SK-N-SH treated with all-trans-retinoic acid at 6 μM for 48 hours (cell line): ENCODE data around the gene DVL3.

Source experiments
- ARNTL ChIP-seq: fragments of 450-650 bp; formaldehyde crosslinking; IDR thresholded peaks from 2 replicates; pipeline ENCODE4 v1.5.0; 2020; ENCODE audit warnings: low read depth, mild to moderate bottlenecking, moderate library complexity, borderline replicate concordance
- GLIS3 ChIP-seq: fragments of 250-450 bp; sonication (Bioruptor Pico); IDR thresholded peaks from 2 replicates; pipeline ENCODE4 v1.5.0; 2020; ENCODE audit warnings: mild to moderate bottlenecking, moderate library complexity
- PPARA ChIP-seq: fragments of 250-450 bp; sonication (Bioruptor Pico); IDR thresholded peaks from 2 replicates; pipeline ENCODE4 v1.5.0; 2020; ENCODE audit warnings: mild to moderate bottlenecking, borderline replicate concordance
- TCF4 ChIP-seq: fragments of 250-450 bp; sonication (Bioruptor Pico); IDR thresholded peaks from 2 replicates; pipeline ENCODE4 v1.8.0; 2021; ENCODE audit warnings: mild to moderate bottlenecking, moderate library complexity, borderline replicate concordance
- TOX ChIP-seq: fragments of 250-450 bp; sonication (Bioruptor Pico); IDR thresholded peaks from 2 replicates; pipeline ENCODE4 v1.8.0; 2021; ENCODE audit warnings: mild to moderate bottlenecking, moderate library complexity, borderline replicate concordance
- ZFP30 ChIP-seq: fragments of 450-650 bp; formaldehyde crosslinking; IDR thresholded peaks from 2 replicates; pipeline ENCODE4 v1.5.0; 2022; ENCODE audit warnings: mild to moderate bottlenecking, moderate library complexity
- ZNF565 ChIP-seq: fragments of 450-650 bp; formaldehyde crosslinking; conservative IDR thresholded peaks from 2 replicates; pipeline ENCODE4 v1.5.0; 2020; ENCODE audit warnings: low read depth, mild to moderate bottlenecking, moderate library complexity
- ZNF70 ChIP-seq: fragments of 450-650 bp; formaldehyde crosslinking; IDR thresholded peaks from 2 replicates; pipeline ENCODE4 v1.5.0; 2020; ENCODE audit warnings: mild to moderate bottlenecking, moderate library complexity
- TF ChIP-seq, protein P1 (sequence below): fragments of 250-450 bp; sonication (Bioruptor Pico); IDR thresholded peaks from 2 replicates; pipeline ENCODE4 v1.5.0; 2020; ENCODE audit warnings: mild to moderate bottlenecking, moderate library complexity
- TF ChIP-seq, protein P2 (sequence below): fragments of 250-450 bp; sonication (Bioruptor Pico); IDR thresholded peaks from 2 replicates; pipeline ENCODE4 v1.8.0; 2020; ENCODE audit warnings: mild to moderate bottlenecking, moderate library complexity, borderline replicate concordance

DNA sequence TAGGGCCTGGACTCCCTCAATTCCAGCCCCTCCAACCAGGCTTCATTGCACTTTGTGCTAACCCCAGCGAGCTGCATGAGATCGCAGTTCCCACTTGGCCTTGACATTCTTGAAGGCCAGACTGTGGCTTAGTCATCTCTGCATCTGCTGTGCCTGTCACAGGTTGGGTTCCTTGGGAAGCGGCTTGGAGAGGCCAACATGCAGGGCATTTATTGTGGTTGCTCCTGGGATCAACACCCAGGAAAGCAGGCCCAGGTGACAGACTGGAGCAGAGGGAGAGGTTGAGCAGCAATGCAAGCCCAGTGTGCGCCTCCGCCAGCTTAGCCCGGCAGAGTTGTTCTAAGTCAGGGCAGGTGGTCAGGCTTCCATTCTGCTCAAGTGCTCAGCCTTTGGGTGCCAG is 41.4 kb downstream of the DVL3 start:
- TF ChIP-seq ZFP30 (no peak), PPARA (no peak), GLIS3 (CRISPR knock-in tag) (no peak), TOX (CRISPR knock-in tag) (no peak), TCF4 (CRISPR knock-in tag) (no peak), ZNF565 (CRISPR knock-in tag) (no peak), ZNF70 (no peak), ARNTL (CRISPR knock-in tag) (no peak)
- TF ChIP-seq, protein P1, sequence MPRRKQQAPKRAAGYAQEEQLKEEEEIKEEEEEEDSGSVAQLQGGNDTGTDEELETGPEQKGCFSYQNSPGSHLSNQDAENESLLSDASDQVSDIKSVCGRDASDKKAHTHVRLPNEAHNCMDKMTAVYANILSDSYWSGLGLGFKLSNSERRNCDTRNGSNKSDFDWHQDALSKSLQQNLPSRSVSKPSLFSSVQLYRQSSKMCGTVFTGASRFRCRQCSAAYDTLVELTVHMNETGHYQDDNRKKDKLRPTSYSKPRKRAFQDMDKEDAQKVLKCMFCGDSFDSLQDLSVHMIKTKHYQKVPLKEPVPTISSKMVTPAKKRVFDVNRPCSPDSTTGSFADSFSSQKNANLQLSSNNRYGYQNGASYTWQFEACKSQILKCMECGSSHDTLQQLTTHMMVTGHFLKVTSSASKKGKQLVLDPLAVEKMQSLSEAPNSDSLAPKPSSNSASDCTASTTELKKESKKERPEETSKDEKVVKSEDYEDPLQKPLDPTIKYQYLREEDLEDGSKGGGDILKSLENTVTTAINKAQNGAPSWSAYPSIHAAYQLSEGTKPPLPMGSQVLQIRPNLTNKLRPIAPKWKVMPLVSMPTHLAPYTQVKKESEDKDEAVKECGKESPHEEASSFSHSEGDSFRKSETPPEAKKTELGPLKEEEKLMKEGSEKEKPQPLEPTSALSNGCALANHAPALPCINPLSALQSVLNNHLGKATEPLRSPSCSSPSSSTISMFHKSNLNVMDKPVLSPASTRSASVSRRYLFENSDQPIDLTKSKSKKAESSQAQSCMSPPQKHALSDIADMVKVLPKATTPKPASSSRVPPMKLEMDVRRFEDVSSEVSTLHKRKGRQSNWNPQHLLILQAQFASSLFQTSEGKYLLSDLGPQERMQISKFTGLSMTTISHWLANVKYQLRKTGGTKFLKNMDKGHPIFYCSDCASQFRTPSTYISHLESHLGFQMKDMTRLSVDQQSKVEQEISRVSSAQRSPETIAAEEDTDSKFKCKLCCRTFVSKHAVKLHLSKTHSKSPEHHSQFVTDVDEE (CRISPR knock-in tag): no peak
- TF ChIP-seq, protein P2, sequence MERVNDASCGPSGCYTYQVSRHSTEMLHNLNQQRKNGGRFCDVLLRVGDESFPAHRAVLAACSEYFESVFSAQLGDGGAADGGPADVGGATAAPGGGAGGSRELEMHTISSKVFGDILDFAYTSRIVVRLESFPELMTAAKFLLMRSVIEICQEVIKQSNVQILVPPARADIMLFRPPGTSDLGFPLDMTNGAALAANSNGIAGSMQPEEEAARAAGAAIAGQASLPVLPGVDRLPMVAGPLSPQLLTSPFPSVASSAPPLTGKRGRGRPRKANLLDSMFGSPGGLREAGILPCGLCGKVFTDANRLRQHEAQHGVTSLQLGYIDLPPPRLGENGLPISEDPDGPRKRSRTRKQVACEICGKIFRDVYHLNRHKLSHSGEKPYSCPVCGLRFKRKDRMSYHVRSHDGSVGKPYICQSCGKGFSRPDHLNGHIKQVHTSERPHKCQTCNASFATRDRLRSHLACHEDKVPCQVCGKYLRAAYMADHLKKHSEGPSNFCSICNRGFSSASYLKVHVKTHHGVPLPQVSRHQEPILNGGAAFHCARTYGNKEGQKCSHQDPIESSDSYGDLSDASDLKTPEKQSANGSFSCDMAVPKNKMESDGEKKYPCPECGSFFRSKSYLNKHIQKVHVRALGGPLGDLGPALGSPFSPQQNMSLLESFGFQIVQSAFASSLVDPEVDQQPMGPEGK (CRISPR knock-in tag): no peak
